Measurements from ENCODE around the gene PUS7. TPM values are rescaled to one million over a fixed set of nuclear protein-coding genes. Genes with fewer than 3 reads are reported as not detected.

The PUS7 gene
- total and polyA plus RNA-seq, 2 of the 4 experiments (the other 2 are of a cell fraction), result 11.7 to 17.0 TPM

DNA sequence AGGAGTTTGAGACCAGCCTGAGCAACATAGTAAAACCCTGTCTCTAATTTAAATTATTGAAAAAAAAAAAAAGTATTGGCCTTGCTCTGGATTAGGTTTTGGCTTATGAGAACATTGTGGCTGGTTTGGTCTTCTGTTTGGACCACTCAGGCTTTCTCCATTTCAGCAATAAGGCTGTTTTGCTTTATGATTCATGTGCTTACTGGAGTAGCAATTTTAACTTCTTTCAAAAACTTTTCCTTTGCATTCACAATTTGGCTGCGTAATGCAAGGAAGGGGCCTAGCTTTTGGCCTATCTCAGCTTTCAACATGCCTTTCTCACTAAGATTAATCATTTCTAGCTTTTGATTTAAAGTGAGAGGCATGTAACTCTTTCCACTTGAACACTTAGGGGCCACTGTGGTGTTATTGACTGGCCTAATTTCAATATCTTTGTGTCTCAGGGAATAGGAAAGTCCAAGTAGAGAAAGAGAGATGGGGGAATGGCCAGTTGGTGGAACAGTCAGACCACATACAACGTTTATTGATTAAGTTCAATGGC, 95.4 kb downstream of the PUS7 start:
- H3K56ac ChIP-seq (ENCODE audit: extremely low read depth, insufficient read depth, low read length), result no peak overlapping the region
- H4K20me1 ChIP-seq (ENCODE audit: insufficient read depth, low read length), result no peaks in the 10 kb centered on the region
- in situ Hi-C loops (cut with MboI; ENCODE audit: low sequenced_read_pairs) (no loop called here), dilution Hi-C loops (cut with HindIII; ENCODE audit: low sequenced_read_pairs, unreplicated experiment) (no loop called here), intact Hi-C loops (cut with micrococcal nuclease) (no loop called here)
- H2AK9ac ChIP-seq (replicated peaks; ENCODE audit: low read depth, low read length, poor library complexity), result no peak overlapping the region
- no peak overlapping the region for H4K8ac ChIP-seq (ENCODE audit: low read depth in 2 of 2, low read length in 2 of 2)
- no peak overlapping the region for H2BK120ac ChIP-seq (ENCODE audit: low read depth, low read length)
- POLR2A ChIA-PET (ENCODE audit: unreplicated experiment), result no interaction called here
- H3K14ac ChIP-seq (replicated peaks; ENCODE audit: low read depth, low read length), result no peak overlapping the region
- no peak overlapping the region for H3K4me3 ChIP-seq (ENCODE audit: insufficient read depth, low read depth, low read length)
- no peaks in the 10 kb centered on the region for H3K9me3 ChIP-seq (ENCODE audit: control insufficient read depth, insufficient read depth, low read length)
- WGBS, 2 experiments (ENCODE audit: extremely low coverage in 2 of 2, insufficient read length in 1 of 2), result no CpG with 5 or more reads among the region's 2 CpGs
- no peak overlapping the region for H3K23ac ChIP-seq (ENCODE audit: low read depth, low read length)
- H3K27ac ChIP-seq (ENCODE audit: insufficient read depth, low read length), result no peak overlapping the region
- H2AK5ac ChIP-seq (ENCODE audit: low read depth, low read length), result no peak overlapping the region
- no peak overlapping the region for H3K9ac ChIP-seq (ENCODE audit: low read depth, low read length)
- H3K27me3 ChIP-seq (ENCODE audit: control insufficient read depth, insufficient read depth, low read length), result peaks cover 3% of the 10 kb centered on the region; the same call in 1 of the 2 replicates
- CTCF ChIA-PET, result interaction anchor here (0.6 kb wide), 1 partner anchor 24 kb away, joined by 6 read pairs; no protein-coding TSS in a partner anchor
- TF ChIP-seq MAZ (IDR thresholded peaks at IDR 0.05; ENCODE audit: borderline replicate concordance, low read depth, low read length), result no peak
- TF ChIP-seq, protein P1, sequence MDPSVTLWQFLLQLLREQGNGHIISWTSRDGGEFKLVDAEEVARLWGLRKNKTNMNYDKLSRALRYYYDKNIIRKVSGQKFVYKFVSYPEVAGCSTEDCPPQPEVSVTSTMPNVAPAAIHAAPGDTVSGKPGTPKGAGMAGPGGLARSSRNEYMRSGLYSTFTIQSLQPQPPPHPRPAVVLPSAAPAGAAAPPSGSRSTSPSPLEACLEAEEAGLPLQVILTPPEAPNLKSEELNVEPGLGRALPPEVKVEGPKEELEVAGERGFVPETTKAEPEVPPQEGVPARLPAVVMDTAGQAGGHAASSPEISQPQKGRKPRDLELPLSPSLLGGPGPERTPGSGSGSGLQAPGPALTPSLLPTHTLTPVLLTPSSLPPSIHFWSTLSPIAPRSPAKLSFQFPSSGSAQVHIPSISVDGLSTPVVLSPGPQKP (IDR thresholded peaks at IDR 0.05; ENCODE audit: borderline replicate concordance, low read depth, low read length), result no peak
- TF ChIP-seq POLR2A (IDR thresholded peaks at IDR 0.05; ENCODE audit: low read depth, low read length), result no peak
- no peak for TF ChIP-seq RAD21 (IDR thresholded peaks at IDR 0.05; ENCODE audit: low read length)
- TF ChIP-seq MAFK (IDR thresholded peaks at IDR 0.05; ENCODE audit: low read depth, low read length), result no peak
- TF ChIP-seq, protein P2, sequence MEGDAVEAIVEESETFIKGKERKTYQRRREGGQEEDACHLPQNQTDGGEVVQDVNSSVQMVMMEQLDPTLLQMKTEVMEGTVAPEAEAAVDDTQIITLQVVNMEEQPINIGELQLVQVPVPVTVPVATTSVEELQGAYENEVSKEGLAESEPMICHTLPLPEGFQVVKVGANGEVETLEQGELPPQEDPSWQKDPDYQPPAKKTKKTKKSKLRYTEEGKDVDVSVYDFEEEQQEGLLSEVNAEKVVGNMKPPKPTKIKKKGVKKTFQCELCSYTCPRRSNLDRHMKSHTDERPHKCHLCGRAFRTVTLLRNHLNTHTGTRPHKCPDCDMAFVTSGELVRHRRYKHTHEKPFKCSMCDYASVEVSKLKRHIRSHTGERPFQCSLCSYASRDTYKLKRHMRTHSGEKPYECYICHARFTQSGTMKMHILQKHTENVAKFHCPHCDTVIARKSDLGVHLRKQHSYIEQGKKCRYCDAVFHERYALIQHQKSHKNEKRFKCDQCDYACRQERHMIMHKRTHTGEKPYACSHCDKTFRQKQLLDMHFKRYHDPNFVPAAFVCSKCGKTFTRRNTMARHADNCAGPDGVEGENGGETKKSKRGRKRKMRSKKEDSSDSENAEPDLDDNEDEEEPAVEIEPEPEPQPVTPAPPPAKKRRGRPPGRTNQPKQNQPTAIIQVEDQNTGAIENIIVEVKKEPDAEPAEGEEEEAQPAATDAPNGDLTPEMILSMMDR (conservative IDR thresholded peaks at IDR 0.05; ENCODE audit: low read depth, low read length), result no peak
- TF ChIP-seq RFX5 (IDR thresholded peaks at IDR 0.05; ENCODE audit: low read depth, low read length), result no peak
- TF ChIP-seq NFE2L2 (IDR thresholded peaks at IDR 0.05; ENCODE audit: low read depth, low read length), result no peak
- no peak for TF ChIP-seq CHD1 (IDR thresholded peaks at IDR 0.05; ENCODE audit: low read depth, low read length)
- TF ChIP-seq BHLHE40 (IDR thresholded peaks at IDR 0.05; ENCODE audit: low read depth, low read length), result no peak
- no peak for TF ChIP-seq USF2 (IDR thresholded peaks at IDR 0.05; ENCODE audit: low read depth, low read length)
- no peak for TF ChIP-seq MXI1 (IDR thresholded peaks at IDR 0.05; ENCODE audit: borderline replicate concordance, low read depth, low read length)
- no peak for TF ChIP-seq SMC3 (IDR thresholded peaks at IDR 0.05; ENCODE audit: low read depth, low read length)
- no peak for TF ChIP-seq FOS (IDR thresholded peaks at IDR 0.05; ENCODE audit: low read depth, low read length)
- TF ChIP-seq CEBPB (IDR thresholded peaks at IDR 0.05; ENCODE audit: low read depth, low read length), result no peak
- H2BK15ac ChIP-seq (ENCODE audit: low read depth, low read length), result no peak overlapping the region
- no peak overlapping the region for H3K4me2 ChIP-seq (ENCODE audit: low read depth, low read length)
- no peak overlapping the region for H3K4ac ChIP-seq (ENCODE audit: low read depth, low read length)
- no TSS peak for BruUV-seq (replicated peaks)
- H3K36me3 ChIP-seq (ENCODE audit: control insufficient read depth, insufficient read depth, low read length), result no peaks in the 10 kb centered on the region
- H3K18ac ChIP-seq (ENCODE audit: low read depth, low read length), result no peak overlapping the region
- ATAC-seq (ENCODE audit: low read depth), result no peak
- H3K4me1 ChIP-seq (ENCODE audit: control insufficient read depth, insufficient read depth, low read length), result no peaks in the 10 kb centered on the region
- no peak overlapping the region for H4K91ac ChIP-seq (ENCODE audit: insufficient read depth, low read depth, low read length)
- H3K79me1 ChIP-seq (ENCODE audit: low read depth in 1 of 2, low read length in 2 of 2), result no peaks in the 10 kb centered on the region
- no peak overlapping the region for H4K5ac ChIP-seq (ENCODE audit: low read depth, low read length)
- H2BK5ac ChIP-seq (ENCODE audit: low read depth, low read length, poor library complexity, severe bottlenecking), result no peak overlapping the region
- H2AFZ ChIP-seq (replicated peaks; ENCODE audit: low read length, poor library complexity), result no peak overlapping the region
- no peak for DNase-seq
- no peaks in the 10 kb centered on the region for H3K9me1 ChIP-seq (ENCODE audit: insufficient read depth, low read length)
- H2BK20ac ChIP-seq (ENCODE audit: low read depth, low read length), result no peak overlapping the region
